ENCODE data around the gene SLC38A10. TPM values are rescaled to one million over a fixed set of nuclear protein-coding genes. Genes with fewer than 3 reads are reported as not detected.
A peak's percentile ranks its signal among the peaks of the same experiment; 100 is the strongest.

Gene SLC38A10
- total and polyA plus RNA-seq, 2 of the 4 experiments (the other 2 are of a cell fraction), result 12.7 to 46.7 TPM

- Histone ChIP-seq H4K5ac (ENCODE audit: low read depth, low read length) (no peak overlapping the region), H3K4me1 (ENCODE audit: control insufficient read depth, insufficient read depth, low read length) (peaks cover 6% of the 10 kb centered on the region; the same call in 1 of the 2 replicates), H2AK9ac (replicated peaks; ENCODE audit: low read depth, low read length, poor library complexity) (peak overlapping the region; percentile 55), H4K8ac (ENCODE audit: low read depth in 2 of 2, low read length in 2 of 2) (no peak overlapping the region), H4K91ac (ENCODE audit: insufficient read depth, low read depth, low read length) (no peak overlapping the region), H2BK20ac (ENCODE audit: low read depth, low read length) (no peak overlapping the region), H2AK5ac (ENCODE audit: low read depth, low read length) (peak overlapping the region; percentile 16; the same call in 1 of the 2 replicates), H3K27ac (ENCODE audit: insufficient read depth, low read length) (no peak overlapping the region), H3K36me3 (ENCODE audit: control insufficient read depth, insufficient read depth, low read length) (no peaks in the 10 kb centered on the region), H2BK5ac (ENCODE audit: low read depth, low read length, poor library complexity, severe bottlenecking) (no peak overlapping the region), H3K14ac (replicated peaks; ENCODE audit: low read depth, low read length) (no peak overlapping the region), H3K18ac (ENCODE audit: low read depth, low read length) (no peak overlapping the region), H2BK120ac (ENCODE audit: low read depth, low read length) (no peak overlapping the region), H4K20me1 (ENCODE audit: insufficient read depth, low read length) (no peaks in the 10 kb centered on the region), H2BK15ac (ENCODE audit: low read depth, low read length) (no peak overlapping the region), H3K9me1 (ENCODE audit: insufficient read depth, low read length) (no peaks in the 10 kb centered on the region), H3K4ac (ENCODE audit: low read depth, low read length) (no peak overlapping the region), H3K9ac (ENCODE audit: low read depth, low read length) (no peak overlapping the region), H2AFZ (replicated peaks; ENCODE audit: low read length, poor library complexity) (no peak overlapping the region), H3K79me1 (ENCODE audit: low read depth in 1 of 2, low read length in 2 of 2) (no peaks in the 10 kb centered on the region), H3K4me2 (ENCODE audit: low read depth, low read length) (no peak overlapping the region), H3K56ac (ENCODE audit: extremely low read depth, insufficient read depth, low read length) (no peak overlapping the region), H3K27me3 (ENCODE audit: control insufficient read depth, insufficient read depth, low read length) (peaks cover 8% of the 10 kb centered on the region; the same call in 1 of the 2 replicates), H3K9me3 (ENCODE audit: control insufficient read depth, insufficient read depth, low read length) (no peaks in the 10 kb centered on the region), H3K23ac (ENCODE audit: low read depth, low read length) (no peak overlapping the region), H3K4me3 (ENCODE audit: insufficient read depth, low read depth, low read length) (no peak overlapping the region)
- no TSS peak for BruUV-seq (replicated peaks)
- intact Hi-C loops (cut with micrococcal nuclease) (no loop called here), in situ Hi-C loops (cut with MboI; ENCODE audit: low sequenced_read_pairs) (no loop called here), dilution Hi-C loops (cut with HindIII; ENCODE audit: low sequenced_read_pairs, unreplicated experiment) (no loop called here)
- TF ChIP-seq ELK1 (IDR thresholded peaks at IDR 0.05; ENCODE audit: borderline replicate concordance, low read depth, low read length), result no peak
- TF ChIP-seq MAFK (IDR thresholded peaks at IDR 0.05; ENCODE audit: low read depth, low read length), result no peak
- no peak for TF ChIP-seq NFE2L2 (IDR thresholded peaks at IDR 0.05; ENCODE audit: low read depth, low read length)
- TF ChIP-seq RCOR1 (IDR thresholded peaks at IDR 0.05; ENCODE audit: insufficient replicate concordance, low read length), result no peak
- no peak for TF ChIP-seq MXI1 (IDR thresholded peaks at IDR 0.05; ENCODE audit: borderline replicate concordance, low read depth, low read length)
- TF ChIP-seq CTCF (conservative IDR thresholded peaks at IDR 0.05; ENCODE audit: low read depth, low read length), result no peak
- TF ChIP-seq CEBPB (IDR thresholded peaks at IDR 0.05; ENCODE audit: low read depth, low read length), result no peak
- no peak for TF ChIP-seq MAZ (IDR thresholded peaks at IDR 0.05; ENCODE audit: borderline replicate concordance, low read depth, low read length)
- TF ChIP-seq RAD21 (IDR thresholded peaks at IDR 0.05; ENCODE audit: low read length), result no peak
- TF ChIP-seq FOS (IDR thresholded peaks at IDR 0.05; ENCODE audit: low read depth, low read length), result no peak
- TF ChIP-seq SMC3 (IDR thresholded peaks at IDR 0.05; ENCODE audit: low read depth, low read length), result no peak
- TF ChIP-seq USF2 (IDR thresholded peaks at IDR 0.05; ENCODE audit: low read depth, low read length), result no peak
- CTCF ChIA-PET, result interaction anchor here (0.6 to 1.1 kb wide), 3 partner anchors 15 to 87 kb away, joined by 3 to 4 read pairs (median 4); partner anchors contain the start of gene BAHCC1
- 85% methylated on average over 8 of the region's 19 CpGs; no CpG with 5 or more reads in 1 of the 2 experiments for WGBS, 2 experiments (ENCODE audit: extremely low coverage in 2 of 2, insufficient read length in 1 of 2)
- ATAC-seq (ENCODE audit: low read depth) (no peak), DNase-seq (no peak)
- POLR2A ChIA-PET (ENCODE audit: unreplicated experiment), result no interaction called here
These were observed 12.8 kb upstream of the SLC38A10 start for GRCh38 chr17:81307636-81308560.

Measured in IMR-90 (cell line).